KOPT-K1 (cell line): ENCODE measurements around the gene SNX27.
"Not testable (repeated sequence)": the region's sequence is repeated elsewhere in the genome, so short reads cannot be mapped to it uniquely, and the experiment has no call there.

Experiments
- H3K27ac ChIP-seq: fragments of 200-600 bp; sonication (generic); 2 replicates; pipeline ENCODE4 v1.5.1; 2016; ENCODE audit warnings: antibody characterized with exemption, mild to moderate bottlenecking, low read depth, low read length; ENCODE audit not compliant: poor library complexity, severe bottlenecking
- H3K36me3 ChIP-seq: fragments of 200-600 bp; sonication (generic); 2 replicates; pipeline ENCODE4 v1.5.1; 2017; ENCODE audit warnings: antibody characterized with exemption, mild to moderate bottlenecking, low read length, moderate library complexity; ENCODE audit not compliant: insufficient read depth
- H3K9me3 ChIP-seq: fragments of 200-600 bp; sonication (generic); 2 replicates; pipeline ENCODE4 v1.5.1; 2017; ENCODE audit warnings: antibody characterized with exemption, low read length, mild to moderate bottlenecking; ENCODE audit not compliant: insufficient read depth, poor library complexity, severe bottlenecking

Gene SNX27

GRCh38 chr1:151584780-151585179 lies 27.1 kb upstream of the SNX27 start:
- Histone ChIP-seq H3K27ac (no peak overlapping the region), H3K9me3 (no peaks in the 10 kb centered on the region), H3K36me3 (no peaks in the 10 kb centered on the region)

DNA sequence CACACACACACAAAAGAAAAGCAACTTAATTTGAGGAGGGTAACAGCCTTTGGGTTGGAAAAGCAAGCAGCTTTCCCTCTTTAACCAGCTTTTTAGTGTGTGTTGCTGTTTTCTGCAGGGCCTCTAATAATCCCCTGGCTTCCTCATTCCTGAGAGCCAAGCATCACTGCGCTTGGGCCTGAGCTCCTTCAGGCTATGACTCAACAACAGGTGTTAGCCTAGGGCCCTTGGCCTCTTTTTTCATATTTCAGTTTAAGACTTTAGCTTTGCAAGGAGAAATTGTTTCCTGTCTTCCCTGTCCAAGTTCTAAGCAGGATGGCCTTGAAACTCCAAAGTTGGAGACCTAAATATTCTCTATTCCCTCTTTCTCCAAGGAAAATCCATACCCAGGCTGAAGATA lies 26.2 kb upstream of the SNX27 start:
- no peaks in the 10 kb centered on the region for H3K9me3 ChIP-seq
- H3K27ac ChIP-seq: no peak overlapping the region

DNA sequence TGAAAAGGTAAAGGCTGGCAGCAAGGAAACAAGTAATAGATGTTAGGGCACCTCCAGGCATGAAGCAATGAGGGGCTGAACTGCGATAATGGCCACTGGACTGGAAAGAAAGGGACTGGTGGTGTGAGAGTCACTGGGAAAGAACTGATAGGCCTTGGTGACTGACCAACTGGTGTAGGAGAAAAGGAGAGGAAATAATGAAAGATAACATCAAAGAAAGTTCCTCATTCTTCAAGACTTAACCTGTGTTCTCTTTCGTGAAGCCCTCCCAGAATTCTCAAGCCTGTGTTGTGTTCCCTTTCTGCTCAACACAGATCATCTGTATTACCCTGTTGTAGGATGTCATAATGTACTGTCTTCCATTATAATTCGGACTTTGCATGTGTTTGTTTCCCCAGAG lies 20.9 kb upstream of the SNX27 start:
- no peaks in the 10 kb centered on the region for H3K36me3 ChIP-seq
- no peak overlapping the region for H3K27ac ChIP-seq
- H3K9me3 ChIP-seq: no peaks in the 10 kb centered on the region

More for the DNA sequence above, 26.2 kb upstream of the SNX27 start:
- H3K36me3 ChIP-seq: no peaks in the 10 kb centered on the region

DNA sequence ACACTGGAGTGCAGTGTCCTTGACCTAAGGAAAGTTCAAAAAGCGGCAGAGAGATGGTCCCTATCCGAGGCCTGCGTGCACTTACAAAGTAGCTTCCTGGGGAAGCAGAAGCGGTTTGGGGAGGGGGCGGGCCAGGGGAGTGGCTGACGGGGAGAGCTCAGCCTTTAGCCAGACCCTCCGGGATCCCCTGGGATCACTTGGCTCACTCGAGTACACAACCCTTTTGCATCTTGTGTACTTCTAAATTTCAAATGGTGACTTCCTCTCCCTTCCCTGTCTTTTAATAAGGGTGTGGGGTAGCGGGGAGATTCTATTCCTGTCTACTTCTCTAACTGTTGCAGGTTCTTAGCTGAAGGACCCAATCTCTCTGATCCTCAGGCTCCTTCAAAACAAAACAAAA lies 18.1 kb upstream of the SNX27 start:
- Histone ChIP-seq H3K9me3 (no peaks in the 10 kb centered on the region), H3K27ac (no peak overlapping the region)

GRCh38 chr1:151594143-151594625 lies 17.7 kb upstream of the SNX27 start:
- Histone ChIP-seq H3K36me3 (no peaks in the 10 kb centered on the region), H3K27ac (no peak overlapping the region)

More for the DNA sequence above, 18.1 kb upstream of the SNX27 start:
- H3K36me3 ChIP-seq: no peaks in the 10 kb centered on the region

DNA sequence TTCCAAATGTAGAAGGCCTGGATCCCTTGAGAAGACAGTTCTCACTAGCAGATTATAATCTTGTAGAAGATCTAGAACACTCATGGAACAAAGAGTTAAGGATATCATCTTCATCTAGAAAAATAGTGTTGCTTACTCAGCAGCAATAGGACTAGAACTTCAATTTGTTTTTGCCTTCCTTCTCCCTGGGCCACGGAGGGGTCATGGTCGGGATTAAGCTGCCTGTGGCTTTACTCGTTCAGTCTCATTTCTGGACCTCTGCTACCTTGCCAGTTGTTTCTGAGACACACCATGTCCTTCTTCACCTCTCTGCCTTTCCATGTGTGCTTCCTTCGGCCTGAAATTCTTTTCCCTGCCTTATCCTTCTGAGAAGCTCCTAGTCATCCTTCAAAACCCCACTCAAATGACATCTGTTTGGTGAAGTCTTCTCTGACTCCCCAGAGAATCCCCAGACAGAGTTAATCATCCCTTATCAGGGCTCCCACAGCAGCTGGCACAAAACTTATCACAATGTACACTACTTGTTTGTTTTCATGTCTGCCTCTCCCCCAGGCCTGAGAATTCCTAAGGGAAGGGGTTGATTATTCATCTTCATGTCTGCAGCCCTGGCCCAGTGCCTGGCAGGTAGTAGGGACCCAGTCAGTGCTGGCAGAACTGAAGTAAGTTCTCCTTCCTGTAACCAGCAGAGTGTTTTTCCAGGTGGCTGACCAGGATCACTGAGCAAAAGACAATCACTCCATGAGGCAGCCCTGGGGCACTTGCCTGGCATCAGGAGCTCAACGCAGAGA lies 15.5 kb upstream of the SNX27 start:
- Histone ChIP-seq H3K27ac (no peak overlapping the region), H3K9me3 (no peaks in the 10 kb centered on the region), H3K36me3 (no peaks in the 10 kb centered on the region)

More at GRCh38 chr1:151594143-151594625, 17.7 kb upstream of the SNX27 start:
- no peaks in the 10 kb centered on the region for H3K9me3 ChIP-seq

- H3K27ac ChIP-seq, H3K9me3 ChIP-seq, H3K36me3 ChIP-seq: not testable (repeated sequence)
Measured at GRCh38 chr1:151602550-151602949, 9.3 kb upstream of the SNX27 start.

DNA sequence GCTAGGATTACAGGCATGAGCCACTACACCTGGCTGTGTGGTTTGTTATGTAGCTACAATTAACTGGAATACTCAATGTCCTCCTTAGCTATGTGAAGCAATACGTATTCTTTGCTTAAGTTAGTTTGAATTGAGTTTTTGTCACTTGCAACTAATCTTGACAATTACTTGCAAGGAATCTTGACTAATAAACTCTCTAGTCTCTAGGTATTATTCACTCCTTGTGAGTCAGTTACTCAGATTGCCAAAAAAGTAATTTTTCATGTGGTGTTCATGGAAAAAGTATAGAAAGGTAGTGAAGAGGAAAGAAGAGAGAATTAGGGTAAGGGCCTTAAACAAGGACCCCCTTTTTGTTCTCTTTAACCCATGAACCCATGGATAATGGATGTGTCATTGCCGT lies 7.6 kb upstream of the SNX27 start:
- H3K27ac ChIP-seq: no peak overlapping the region
- H3K9me3 ChIP-seq: no peaks in the 10 kb centered on the region
- no peaks in the 10 kb centered on the region for H3K36me3 ChIP-seq

DNA sequence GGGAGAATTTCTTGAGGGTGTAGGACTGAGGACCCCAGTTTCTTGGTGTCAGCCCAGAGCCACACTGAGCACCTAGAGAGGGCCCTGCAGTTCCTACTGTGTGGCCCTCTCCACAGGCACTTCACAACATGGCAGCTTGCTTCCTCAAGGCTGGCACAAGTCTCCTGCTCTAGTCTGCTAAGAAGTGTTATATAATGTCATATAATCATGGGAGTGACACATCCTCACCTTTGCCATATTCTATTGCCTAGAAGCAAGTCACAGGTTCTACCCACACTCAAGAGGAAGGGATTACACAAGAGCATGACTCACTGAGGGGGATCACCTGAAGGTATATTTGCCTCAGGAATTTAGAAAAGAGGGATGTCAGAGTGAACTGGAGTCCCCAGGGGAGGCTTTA lies 5.5 kb upstream of the SNX27 start:
- Histone ChIP-seq H3K9me3 (no peaks in the 10 kb centered on the region), H3K27ac (no peak overlapping the region), H3K36me3 (no peaks in the 10 kb centered on the region)

DNA sequence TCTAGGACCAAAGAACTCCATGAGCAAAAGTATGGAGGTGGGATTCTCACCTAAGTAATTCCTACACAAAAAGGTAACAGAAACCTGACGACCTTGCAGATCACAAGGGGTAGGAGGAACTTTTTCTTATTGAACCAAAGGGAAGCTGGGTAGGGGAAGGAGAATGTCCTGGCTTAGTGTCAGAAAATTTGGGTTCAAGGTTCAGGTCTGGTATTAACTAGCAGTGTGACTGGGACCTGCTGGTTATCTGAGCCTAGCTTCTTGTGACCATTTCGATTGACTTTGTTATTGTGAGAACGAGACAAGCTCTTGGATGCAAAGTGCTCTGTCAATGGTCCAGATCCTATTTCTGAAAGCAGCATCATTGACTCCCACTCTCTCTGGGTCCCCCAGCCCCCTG lies 5.0 kb upstream of the SNX27 start:
- Histone ChIP-seq H3K27ac (no peak overlapping the region), H3K36me3 (no peaks in the 10 kb centered on the region), H3K9me3 (no peaks in the 10 kb centered on the region)

- Histone ChIP-seq H3K9me3 (no peaks in the 10 kb centered on the region), H3K36me3 (peaks cover 4% of the 10 kb centered on the region; the same call in 1 of the 2 replicates), H3K27ac (no peak overlapping the region)
Measured at GRCh38 chr1:151610142-151610541, 1.7 kb upstream of the SNX27 start.

DNA sequence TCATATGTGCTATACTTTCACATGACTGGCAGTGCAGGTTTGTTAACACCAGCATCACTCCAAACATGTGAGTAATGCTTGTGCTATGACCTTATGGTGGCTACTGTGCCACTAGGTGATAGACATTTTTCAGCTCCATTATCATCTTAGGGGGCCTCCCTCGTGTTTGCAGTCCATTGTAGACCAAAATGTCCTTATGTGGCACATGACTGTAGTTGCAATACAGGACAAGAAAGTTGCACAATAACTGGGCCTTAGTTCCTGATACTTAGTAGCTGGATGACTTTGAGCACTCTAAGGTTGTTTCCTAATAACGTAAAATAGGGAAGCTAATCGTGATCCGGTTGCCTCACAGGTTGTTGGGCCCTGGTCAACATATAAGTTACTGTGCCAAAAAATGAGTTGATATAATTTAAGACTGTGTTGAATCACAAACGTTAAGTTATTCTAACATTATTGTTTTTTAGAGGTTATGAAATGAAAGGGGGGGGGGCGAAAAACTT lies 511 bp upstream of the SNX27 start:
- Histone ChIP-seq H3K36me3 (peaks cover 4% of the 10 kb centered on the region), H3K9me3 (no peaks in the 10 kb centered on the region), H3K27ac (peak overlapping the region; percentile 91)

DNA sequence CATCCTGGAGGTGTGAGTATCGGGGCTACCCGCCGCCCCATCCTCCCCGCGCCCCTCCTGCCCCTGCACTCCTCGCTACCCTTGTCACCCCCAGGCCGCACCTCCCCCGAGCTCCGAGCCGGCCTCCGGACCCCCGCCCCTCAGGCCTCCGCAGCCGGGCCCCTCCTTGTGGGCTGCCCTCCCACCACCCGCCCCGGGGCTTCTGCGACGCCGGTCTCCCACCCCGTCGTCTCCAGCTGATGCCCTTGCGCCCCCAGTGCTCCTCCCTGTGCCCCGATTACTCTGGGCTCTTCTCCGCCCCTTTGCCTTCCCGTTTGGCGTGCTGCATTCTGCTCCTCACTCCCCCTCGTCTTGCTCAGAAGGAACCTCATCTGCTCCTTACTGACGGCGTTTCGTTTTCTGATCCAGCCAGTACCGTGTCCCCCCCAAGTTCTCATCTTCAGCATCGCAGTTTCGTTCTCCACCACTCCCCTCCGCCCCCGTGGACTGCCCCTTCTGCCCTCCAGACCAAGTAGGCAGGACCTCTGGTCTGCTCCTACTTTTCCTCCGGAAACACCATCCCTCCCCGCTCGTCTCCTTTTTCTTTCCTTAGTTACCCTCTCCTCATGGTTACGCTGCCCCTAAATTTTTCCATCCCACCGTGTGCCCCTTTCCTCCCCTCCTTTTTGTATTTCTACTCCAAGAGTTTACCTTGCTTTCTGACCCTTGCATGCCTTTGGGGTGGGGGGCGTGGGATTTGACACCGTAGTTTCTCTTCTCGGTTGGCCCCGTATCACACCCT lies 841 bp downstream of the SNX27 start:
- H3K9me3 ChIP-seq: no peaks in the 10 kb centered on the region
- H3K27ac ChIP-seq: peak overlapping the region; percentile 91
- peaks cover 4% of the 10 kb centered on the region for H3K36me3 ChIP-seq

DNA sequence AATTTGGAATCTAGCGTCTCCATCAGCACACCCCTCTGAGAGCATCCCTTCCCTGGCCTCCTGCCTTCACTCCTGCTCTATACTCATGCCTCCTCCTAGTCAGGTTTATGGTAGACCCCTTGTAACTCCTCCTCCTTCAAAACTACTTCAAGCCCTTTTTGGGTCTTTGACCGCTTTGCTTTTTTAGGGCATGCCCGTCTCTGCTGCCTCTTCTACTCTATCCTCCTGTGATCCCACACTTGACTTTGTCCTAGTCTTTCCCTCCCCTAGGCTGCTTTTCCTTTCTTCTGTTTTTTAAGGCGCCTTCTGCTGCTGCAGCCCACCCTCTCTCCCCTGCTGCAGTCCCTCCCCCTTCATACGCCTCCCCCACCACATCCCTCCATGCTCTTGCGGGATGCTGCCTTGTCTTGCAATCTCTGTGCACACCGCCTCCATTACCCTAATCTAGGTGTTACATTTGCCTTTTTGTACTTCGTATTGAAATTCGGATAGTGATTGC lies 1.5 kb downstream of the SNX27 start:
- H3K27ac ChIP-seq: peak overlapping the region; percentile 91
- H3K36me3 ChIP-seq: peaks cover 4% of the 10 kb centered on the region
- H3K9me3 ChIP-seq: no peaks in the 10 kb centered on the region
